H9 (cell line): ENCODE data around the gene NEDD4L. TPM values are rescaled to one million over a fixed set of nuclear protein-coding genes. Genes with fewer than 3 reads are reported as not detected.

Experiments used
- DNase-seq: peaks from one replicate; pipeline ENCODE4 v3.0.0-alpha.2; 2017
- H2AFZ ChIP-seq: one replicate; pipeline ENCODE4 v1.6.1; 2013; ENCODE audit warnings: mild to moderate bottlenecking, low read length, control low read depth, moderate library complexity
- H2AK5ac ChIP-seq: 2 replicates; pipeline ENCODE4 v1.6.1; 2013; ENCODE audit warnings: low read length, control low read depth, mixed read lengths; ENCODE audit not compliant: insufficient read length
- H2BK120ac ChIP-seq: one replicate; pipeline ENCODE4 v1.6.1; 2013; ENCODE audit warnings: low read depth, mild to moderate bottlenecking, low read length, control low read depth, inconsistent platforms; ENCODE audit not compliant: poor library complexity, severe bottlenecking
- H2BK12ac ChIP-seq: 2 replicates; pipeline ENCODE4 v1.6.1; 2013; ENCODE audit warnings: low read length, control low read depth, mixed read lengths, low read depth; ENCODE audit not compliant: insufficient read length
- H2BK15ac ChIP-seq: 2 replicates; pipeline ENCODE4 v1.6.1; 2013; ENCODE audit warnings: low read depth, low read length, control low read depth
- H2BK20ac ChIP-seq: one replicate; pipeline ENCODE4 v1.6.1; 2013; ENCODE audit warnings: low read depth, mild to moderate bottlenecking, low read length, control low read depth, inconsistent platforms; ENCODE audit not compliant: poor library complexity, severe bottlenecking
- H2BK5ac ChIP-seq: 2 replicates; pipeline ENCODE4 v1.6.1; 2013; ENCODE audit warnings: low read length, control low read depth, mixed read lengths; ENCODE audit not compliant: insufficient read length
- H3K14ac ChIP-seq: 2 replicates; pipeline ENCODE4 v1.6.1; 2013; ENCODE audit warnings: low read length, control low read depth; ENCODE audit not compliant: insufficient read depth
- H3K18ac ChIP-seq: 2 replicates; pipeline ENCODE4 v1.6.1; 2013; ENCODE audit warnings: low read depth, mild to moderate bottlenecking, mixed read lengths, low read length, control low read depth; ENCODE audit not compliant: insufficient read length
- H3K23ac ChIP-seq: 2 replicates; pipeline ENCODE4 v1.6.1; 2013; ENCODE audit warnings: low read length, control low read depth, mixed read lengths, low read depth; ENCODE audit not compliant: insufficient read length
- H3K23me2 ChIP-seq: 2 replicates; pipeline ENCODE4 v1.6.1; 2013; ENCODE audit warnings: low read depth, mild to moderate bottlenecking, mixed read lengths, low read length, control low read depth; ENCODE audit not compliant: insufficient read length, poor library complexity, severe bottlenecking
- H3K27ac ChIP-seq: 2 replicates; pipeline ENCODE4 v1.5.1; 2013; ENCODE audit warnings: low read length, control low read depth, mixed read lengths, low read depth; ENCODE audit not compliant: insufficient read length
- H3K27me3 ChIP-seq: 2 replicates; pipeline ENCODE4 v1.6.1; 2013; ENCODE audit warnings: low read length, control low read depth, inconsistent platforms; ENCODE audit not compliant: insufficient read depth
- H3K4ac ChIP-seq: 2 replicates; pipeline ENCODE4 v1.6.1; 2013; ENCODE audit warnings: low read depth, mild to moderate bottlenecking, control low read depth, inconsistent platforms, low read length, moderate library complexity
- H3K4me1 ChIP-seq: 2 replicates; pipeline ENCODE4 v1.6.1; 2013; ENCODE audit warnings: low read length, control low read depth, inconsistent platforms; ENCODE audit not compliant: insufficient read depth
- H3K4me2 ChIP-seq: 2 replicates; pipeline ENCODE4 v1.6.1; 2013; ENCODE audit warnings: low read length, control low read depth, mixed read lengths; ENCODE audit not compliant: insufficient read length, insufficient read depth
- H3K56ac ChIP-seq: 2 replicates; pipeline ENCODE4 v1.6.1; 2013; ENCODE audit warnings: low read depth, mild to moderate bottlenecking, mixed read lengths, low read length, control low read depth; ENCODE audit not compliant: insufficient read length
- H3K79me1 ChIP-seq: 2 replicates; pipeline ENCODE4 v1.6.1; 2013; ENCODE audit warnings: low read depth, mild to moderate bottlenecking, moderate library complexity, low read length, control low read depth, inconsistent platforms; ENCODE audit not compliant: insufficient read depth, poor library complexity, severe bottlenecking
- H3K79me2 ChIP-seq: 2 replicates; pipeline ENCODE4 v1.6.1; 2013; ENCODE audit warnings: low read length, control low read depth, inconsistent platforms; ENCODE audit not compliant: insufficient read depth
- H3K9ac ChIP-seq: 2 replicates; pipeline ENCODE4 v1.6.1; 2013; ENCODE audit warnings: low read length, control low read depth, mixed read lengths; ENCODE audit not compliant: insufficient read length; ENCODE audit errors: extremely low read depth
- H3K9me3 ChIP-seq: one replicate; pipeline ENCODE4 v1.6.1; 2013; ENCODE audit warnings: low read depth, low read length, inconsistent platforms; ENCODE audit not compliant: control insufficient read depth
- H3T11ph ChIP-seq: one replicate; pipeline ENCODE4 v1.6.1; 2013; ENCODE audit warnings: mild to moderate bottlenecking, low read length, control low read depth, inconsistent platforms
- H4K20me1 ChIP-seq: one replicate; pipeline ENCODE4 v1.6.1; 2013; ENCODE audit not compliant: control insufficient read depth, insufficient read length, insufficient read depth
- H4K5ac ChIP-seq: 2 replicates; pipeline ENCODE4 v1.6.1; 2013; ENCODE audit warnings: low read depth, mild to moderate bottlenecking, mixed read lengths, low read length, control low read depth; ENCODE audit not compliant: insufficient read length
- H4K8ac ChIP-seq: replicated peaks from 2 replicates; pipeline ENCODE4 v1.6.1; 2013; ENCODE audit warnings: low read length, control low read depth, mixed read lengths, low read depth; ENCODE audit not compliant: insufficient read length
- H4K91ac ChIP-seq: 2 replicates; pipeline ENCODE4 v1.6.1; 2013; ENCODE audit warnings: low read depth, mild to moderate bottlenecking, moderate library complexity, mixed read lengths, low read length, control low read depth; ENCODE audit not compliant: insufficient read length
- H3K27ac Mint-ChIP-seq, 3 experiments: 2 replicates in 2 of 3; 3 replicates in 1 of 3; pipeline ENCODE4 v1.8.0; 2020 to 2021; ENCODE audit warnings: mixed read lengths in 3 of 3, mild to moderate bottlenecking in 1 of 3, moderate library complexity in 1 of 3
- H3K27me3 Mint-ChIP-seq: 2 replicates; pipeline ENCODE4 v1.8.0; 2021; ENCODE audit warnings: low read depth, mild to moderate bottlenecking, moderate library complexity, mixed read lengths
- H3K36me3 Mint-ChIP-seq, 3 experiments: 2 replicates in 2 of 3; 3 replicates in 1 of 3; pipeline ENCODE4 v1.8.0; 2020 to 2021; ENCODE audit warnings: low read depth in 3 of 3, mixed read lengths in 3 of 3; ENCODE audit not compliant: insufficient read depth in 1 of 3
- H3K4me1 Mint-ChIP-seq, 2 experiments: 2 replicates each; pipeline ENCODE4 v1.8.0; 2020; ENCODE audit warnings: mixed read lengths in 2 of 2
- H3K4me3 Mint-ChIP-seq, 2 experiments: 2 replicates in 1 of 2; 3 replicates in 1 of 2; pipeline ENCODE4 v1.8.0; 2020 to 2021; ENCODE audit warnings: mild to moderate bottlenecking in 2 of 2, mixed read lengths in 2 of 2, moderate library complexity in 1 of 2
- H3K9me3 Mint-ChIP-seq, 2 experiments: 2 replicates in 1 of 2; 3 replicates in 1 of 2; pipeline ENCODE4 v1.8.0; 2020; ENCODE audit warnings: mild to moderate bottlenecking in 2 of 2, mixed read lengths in 2 of 2, moderate library complexity in 1 of 2
- WGBS: extraction: QIAGEN DNeasy Blood & Tissue Kit; methylation state at CpG from one replicate; pipeline ENCODE4 v1.1.7; 2013; ENCODE audit warnings: missing lambda C conversion rate, low lambda C conversion rate, mixed read lengths; ENCODE audit not compliant: insufficient read length; ENCODE audit errors: extremely low coverage; 5-methylcytosine and 5-hydroxymethylcytosine counted together
- total RNA-seq: library from RNA; stranded (reverse); gene quantifications from 2 replicates; pipeline ENCODE4 v1.2.1, GENCODE V29; 2021
- TF ChIP-seq, protein P1 (sequence below): fragments of 200-600 bp; sonication (generic); conservative IDR thresholded peaks from 3 replicates; pipeline ENCODE4 v1.8.0; 2021; ENCODE audit warnings: antibody characterized with exemption, mild to moderate bottlenecking

Gene NEDD4L
- total RNA-seq, 1 experiment from 2014 or later: 76.3 TPM

DNA sequence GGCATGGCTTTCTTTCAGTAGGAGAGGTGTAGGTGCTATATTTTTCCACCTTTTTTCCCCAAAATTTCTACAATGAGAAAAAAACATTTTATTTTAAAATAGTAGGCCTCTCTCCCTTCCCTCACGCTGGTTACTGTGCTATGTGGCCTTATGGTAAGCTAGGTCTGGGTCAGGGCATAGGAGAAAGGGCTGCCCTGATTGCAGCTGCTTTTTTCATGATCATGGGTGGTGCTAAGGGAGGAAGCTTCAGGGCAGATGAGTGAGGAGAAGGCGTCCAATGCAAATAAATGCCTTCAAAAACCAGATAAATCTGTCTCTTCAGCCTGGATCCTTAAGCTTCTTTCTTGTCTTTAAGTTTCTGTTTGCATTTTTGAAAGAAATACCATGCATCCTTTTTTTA is 338.4 kb downstream of the NEDD4L start:
- H2BK20ac ChIP-seq: no peak overlapping the region
- Mint-ChIP-seq H3K4me1 (peaks cover 11% of the 10 kb centered on the region in 2 experiments), H3K27ac (peak overlapping the region in 2 of 3 experiments; percentile 65 to 79; a peak in 1 of 7 replicates), H3K36me3 (peaks cover 10 to 53% (median 36%) of the 10 kb centered on the region in 3 experiments; a peak in 6 of 7 replicates), H3K4me3 (no peak overlapping the region; a peak in 1 of 5 replicates), H3K9me3 (no peaks in the 10 kb centered on the region), H3K27me3 (no peaks in the 10 kb centered on the region)
- no peaks in the 10 kb centered on the region for H4K20me1 ChIP-seq
- H3K14ac ChIP-seq: no peak overlapping the region
- no peak overlapping the region for H3K23ac ChIP-seq
- no peak overlapping the region for H2AK5ac ChIP-seq
- no peak overlapping the region for H2BK12ac ChIP-seq
- no peaks in the 10 kb centered on the region for H3K27me3 ChIP-seq
- H3K56ac ChIP-seq: no peak overlapping the region
- no peak overlapping the region for H4K8ac ChIP-seq
- no CpG with 5 or more reads among the region's 2 CpGs for whole genome bisulfite sequencing
- H2BK15ac ChIP-seq: no peak overlapping the region
- no peak overlapping the region for H3K18ac ChIP-seq
- H3K4ac ChIP-seq: no peak overlapping the region
- TF ChIP-seq, protein P1, sequence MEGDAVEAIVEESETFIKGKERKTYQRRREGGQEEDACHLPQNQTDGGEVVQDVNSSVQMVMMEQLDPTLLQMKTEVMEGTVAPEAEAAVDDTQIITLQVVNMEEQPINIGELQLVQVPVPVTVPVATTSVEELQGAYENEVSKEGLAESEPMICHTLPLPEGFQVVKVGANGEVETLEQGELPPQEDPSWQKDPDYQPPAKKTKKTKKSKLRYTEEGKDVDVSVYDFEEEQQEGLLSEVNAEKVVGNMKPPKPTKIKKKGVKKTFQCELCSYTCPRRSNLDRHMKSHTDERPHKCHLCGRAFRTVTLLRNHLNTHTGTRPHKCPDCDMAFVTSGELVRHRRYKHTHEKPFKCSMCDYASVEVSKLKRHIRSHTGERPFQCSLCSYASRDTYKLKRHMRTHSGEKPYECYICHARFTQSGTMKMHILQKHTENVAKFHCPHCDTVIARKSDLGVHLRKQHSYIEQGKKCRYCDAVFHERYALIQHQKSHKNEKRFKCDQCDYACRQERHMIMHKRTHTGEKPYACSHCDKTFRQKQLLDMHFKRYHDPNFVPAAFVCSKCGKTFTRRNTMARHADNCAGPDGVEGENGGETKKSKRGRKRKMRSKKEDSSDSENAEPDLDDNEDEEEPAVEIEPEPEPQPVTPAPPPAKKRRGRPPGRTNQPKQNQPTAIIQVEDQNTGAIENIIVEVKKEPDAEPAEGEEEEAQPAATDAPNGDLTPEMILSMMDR: no peak
- H3K9ac ChIP-seq: no peak overlapping the region
- no peak overlapping the region for H2AFZ ChIP-seq
- no peaks in the 10 kb centered on the region for H3K4me1 ChIP-seq
- DNase-seq: no peak
- no peak overlapping the region for H2BK5ac ChIP-seq
- no peak overlapping the region for H2BK120ac ChIP-seq
- H4K5ac ChIP-seq: no peak overlapping the region
- H3K4me2 ChIP-seq: no peak overlapping the region
- H3K79me2 ChIP-seq: no peaks in the 10 kb centered on the region
- no peak overlapping the region for H3K27ac ChIP-seq
- H3K79me1 ChIP-seq: peaks cover 3% of the 10 kb centered on the region
- H3K23me2 ChIP-seq: no peaks in the 10 kb centered on the region
- H4K91ac ChIP-seq: no peak overlapping the region
- no peaks in the 10 kb centered on the region for H3K9me3 ChIP-seq
- no peak overlapping the region for H3T11ph ChIP-seq
